GM19351 (cell line): ENCODE data around the gene PRSS1.
A peak's percentile ranks its signal among the peaks of the same experiment; 100 is the strongest.

ENCODE experiments used
- ATAC-seq: cut with Tn5 transposase; IDR thresholded peaks from one replicate; pipeline ENCODE4 v1.9.1; 2021; ENCODE audit warnings: mild to moderate bottlenecking, moderate library complexity; ENCODE audit not compliant: unreplicated experiment

Gene PRSS1

DNA sequence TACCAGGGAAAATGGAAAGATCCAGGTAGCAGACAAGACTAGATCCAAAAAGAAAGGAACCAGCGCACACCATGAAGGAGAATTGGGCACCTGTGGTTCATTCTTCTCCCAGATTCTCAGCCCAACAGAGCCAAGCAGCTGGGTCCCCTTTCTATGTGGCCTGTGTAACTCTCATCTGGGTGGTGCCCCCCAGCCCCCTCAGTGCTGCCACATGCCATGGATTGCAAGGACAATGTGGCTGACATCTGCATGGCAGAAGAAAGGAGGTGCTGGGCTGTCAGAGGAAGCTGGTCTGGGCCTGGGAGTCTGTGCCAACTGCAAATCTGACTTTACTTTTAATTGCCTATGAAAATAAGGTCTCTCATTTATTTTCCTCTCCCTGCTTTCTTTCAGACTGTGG is 42.9 kb downstream of the PRSS1 start:
- ATAC-seq, result no peak

GRCh38 chr7:142792593-142792992 is 43.3 kb downstream of the PRSS1 start:
- no peak for ATAC-seq

- no peak for ATAC-seq
These were observed 43.9 kb downstream of the PRSS1 start for GRCh38 chr7:142793156-142793555.

GRCh38 chr7:142795339-142795863 is 46.1 kb downstream of the PRSS1 start:
- no peak for ATAC-seq

DNA sequence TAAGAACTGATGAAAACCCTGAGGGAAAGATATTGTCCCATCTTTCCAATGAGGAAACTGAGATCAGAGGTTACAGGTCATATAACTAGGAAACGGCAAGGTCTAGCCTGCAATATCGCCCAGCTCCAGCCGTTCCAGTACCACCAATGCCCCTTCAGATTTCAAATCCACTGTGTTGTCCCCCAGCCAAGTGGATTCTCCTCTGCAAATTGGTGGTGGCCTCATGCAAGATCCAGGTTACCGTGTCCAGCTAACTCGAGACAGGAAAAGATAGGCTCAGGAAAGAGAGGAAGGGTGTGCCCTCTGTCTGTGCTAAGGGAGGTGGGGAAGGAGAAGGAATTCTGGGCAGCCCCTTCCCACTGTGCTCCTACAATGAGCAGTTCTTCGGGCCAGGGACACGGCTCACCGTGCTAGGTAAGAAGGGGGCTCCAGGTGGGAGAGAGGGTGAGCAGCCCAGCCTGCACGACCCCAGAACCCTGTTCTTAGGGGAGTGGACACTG is 46.8 kb downstream of the PRSS1 start:
- ATAC-seq, result no peak

- ATAC-seq, result peak; percentile 41
These were observed 47.5 kb downstream of the PRSS1 start for GRCh38 chr7:142796501-142797390.

DNA sequence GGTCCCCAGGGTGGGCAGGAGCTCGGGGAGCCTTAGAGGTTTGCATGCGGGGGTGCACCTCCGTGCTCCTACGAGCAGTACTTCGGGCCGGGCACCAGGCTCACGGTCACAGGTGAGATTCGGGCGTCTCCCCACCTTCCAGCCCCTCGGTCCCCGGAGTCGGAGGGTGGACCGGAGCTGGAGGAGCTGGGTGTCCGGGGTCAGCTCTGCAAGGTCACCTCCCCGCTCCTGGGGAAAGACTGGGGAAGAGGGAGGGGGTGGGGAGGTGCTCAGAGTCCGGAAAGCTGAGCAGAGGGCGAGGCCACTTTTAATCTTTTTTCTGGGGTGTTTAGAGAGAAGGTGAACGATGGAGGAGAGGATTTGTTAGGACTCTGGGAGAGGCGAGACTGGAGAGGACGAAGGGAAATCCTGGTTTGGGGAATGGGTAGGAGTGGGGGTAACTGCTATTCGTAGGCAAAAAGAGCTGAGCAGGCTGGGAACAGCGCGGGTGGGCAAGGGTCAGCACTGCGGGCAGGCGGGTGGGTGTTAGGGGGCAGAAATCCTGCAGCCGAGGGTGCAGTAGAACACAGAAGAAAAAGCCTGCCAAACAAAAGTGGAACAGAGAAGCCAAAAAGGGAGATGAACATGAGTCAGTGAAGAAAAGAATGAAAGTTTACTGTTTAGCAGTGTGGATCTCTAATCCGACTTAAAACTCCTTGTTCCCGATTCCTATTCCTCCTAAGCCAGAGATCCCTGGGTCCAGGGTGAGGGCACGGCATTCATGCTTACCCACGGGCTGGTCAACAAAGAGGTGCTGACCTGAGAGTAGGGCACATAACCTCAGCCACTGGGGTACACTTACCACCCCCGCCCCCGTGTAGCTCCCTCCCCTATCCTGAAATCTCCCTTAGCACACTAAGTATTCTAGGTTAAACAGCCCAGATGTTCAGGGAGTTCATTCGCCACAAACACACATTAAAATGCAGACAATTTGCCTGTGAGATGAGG is 48.4 kb downstream of the PRSS1 start:
- peak; percentile 37 for ATAC-seq

DNA sequence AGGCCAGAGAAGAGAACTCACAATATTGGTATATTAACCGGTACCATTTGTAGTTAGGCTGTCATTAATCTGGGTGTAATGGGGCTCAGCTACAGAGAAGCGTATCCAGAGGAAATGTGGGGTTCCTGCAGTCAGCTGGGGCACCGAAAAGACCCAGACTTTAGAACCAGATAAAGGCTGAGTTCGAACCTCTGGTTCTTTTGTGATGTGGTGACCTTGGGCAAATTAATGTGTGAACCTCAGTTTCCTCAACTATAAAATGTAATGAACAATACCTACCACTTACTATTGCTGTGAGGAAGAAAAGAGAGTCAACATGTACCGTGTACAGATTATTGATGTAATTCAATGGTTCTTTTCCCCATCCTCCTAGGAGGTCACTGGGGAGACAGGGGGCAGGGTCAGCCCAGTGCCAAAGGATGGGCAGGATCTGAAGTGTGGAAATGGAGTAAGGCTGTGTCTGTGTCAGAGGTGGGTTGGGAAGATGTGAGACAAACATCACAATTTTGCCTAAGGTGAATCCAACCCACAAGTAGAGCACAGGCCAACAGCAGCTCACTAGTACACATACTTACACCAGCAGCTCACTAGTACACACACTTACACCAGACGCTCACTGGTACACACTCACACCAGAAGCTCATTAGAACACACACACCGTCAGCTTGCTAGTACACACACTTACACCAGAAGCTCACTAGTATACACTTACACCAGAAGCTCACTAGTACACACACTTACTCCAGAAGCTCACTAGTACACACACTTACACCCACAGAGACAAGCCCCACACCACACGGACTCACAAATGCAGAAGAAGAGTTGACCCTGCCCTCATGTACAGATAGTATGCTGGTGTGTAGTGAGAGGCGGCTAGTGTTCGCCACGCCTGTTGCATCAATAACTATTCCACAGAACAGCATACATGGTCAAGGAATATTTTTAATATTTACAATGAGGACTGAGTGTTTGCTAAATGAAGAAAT is 49.5 kb downstream of the PRSS1 start:
- no peak for ATAC-seq

DNA sequence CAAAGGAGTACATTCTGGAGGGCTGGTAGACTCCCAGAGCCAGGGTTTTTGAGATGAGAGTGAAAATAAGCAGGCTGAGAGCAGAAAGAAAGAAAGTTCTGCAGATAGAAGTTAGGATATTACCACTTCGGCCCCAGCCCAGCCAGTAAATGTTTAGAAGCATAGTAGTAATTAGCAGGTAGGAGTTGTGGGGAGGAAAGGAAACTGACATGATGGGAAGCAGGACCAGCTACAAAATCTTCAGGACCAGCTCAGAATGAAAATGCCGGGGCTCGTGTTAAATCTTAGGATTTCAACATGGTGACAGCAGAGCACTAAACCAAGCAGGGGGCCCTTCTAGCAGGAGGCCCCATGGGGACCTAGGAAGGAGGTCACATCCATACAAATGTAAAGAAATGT is 50.2 kb downstream of the PRSS1 start:
- ATAC-seq, result no peak

- no peak for ATAC-seq
These were observed 50.8 kb downstream of the PRSS1 start for GRCh38 chr7:142800088-142800487.

- ATAC-seq, result no peak
These were observed 51.5 kb downstream of the PRSS1 start for GRCh38 chr7:142800699-142801260.

DNA sequence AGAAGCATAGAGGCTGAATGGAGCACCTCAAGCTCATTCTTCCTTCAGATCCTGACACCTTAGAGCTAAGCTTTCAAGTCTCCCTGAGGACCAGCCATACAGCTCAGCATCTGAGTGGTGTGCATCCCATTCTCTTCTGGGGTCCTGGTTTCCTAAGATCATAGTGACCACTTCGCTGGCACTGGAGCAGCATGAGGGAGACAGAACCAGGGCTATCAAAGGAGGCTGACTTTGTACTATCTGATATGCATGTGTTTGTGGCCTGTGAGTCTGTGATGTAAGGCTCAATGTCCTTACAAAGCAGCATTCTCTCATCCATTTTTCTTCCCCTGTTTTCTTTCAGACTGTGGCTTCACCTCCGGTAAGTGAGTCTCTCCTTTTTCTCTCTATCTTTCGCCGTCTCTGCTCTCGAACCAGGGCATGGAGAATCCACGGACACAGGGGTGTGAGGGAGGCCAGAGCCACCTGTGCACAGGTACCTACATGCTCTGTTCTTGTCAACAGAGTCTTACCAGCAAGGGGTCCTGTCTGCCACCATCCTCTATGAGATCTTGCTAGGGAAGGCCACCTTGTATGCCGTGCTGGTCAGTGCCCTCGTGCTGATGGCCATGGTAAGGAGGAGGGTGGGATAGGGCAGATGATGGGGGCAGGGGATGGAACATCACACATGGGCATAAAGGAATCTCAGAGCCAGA is 52.5 kb downstream of the PRSS1 start:
- ATAC-seq, result no peak

GRCh38 chr7:142802301-142802700 is 53.0 kb downstream of the PRSS1 start:
- no peak for ATAC-seq
